Ishikawa (cell line): ENCODE measurements around the gene HMGXB3.

Experiments
- CEBPB ChIP-seq: IDR thresholded peaks from 2 replicates; pipeline ENCODE4 v1.6.1; 2012
- EP300 ChIP-seq: IDR thresholded peaks from 2 replicates; pipeline ENCODE4 v1.6.1; 2012; ENCODE audit warnings: borderline replicate concordance
- RAD21 ChIP-seq: IDR thresholded peaks from 2 replicates; pipeline ENCODE4 v1.6.1; 2012; ENCODE audit warnings: low read depth
- TAF1 ChIP-seq: IDR thresholded peaks from 2 replicates; pipeline ENCODE4 v1.6.1; 2012; ENCODE audit warnings: low read depth, mild to moderate bottlenecking
- TCF12 ChIP-seq: IDR thresholded peaks from 2 replicates; pipeline ENCODE4 v1.6.1; 2012; ENCODE audit warnings: low read depth
- YY1 ChIP-seq: IDR thresholded peaks from 2 replicates; pipeline ENCODE4 v1.6.1; 2012; ENCODE audit warnings: low read depth

DNA sequence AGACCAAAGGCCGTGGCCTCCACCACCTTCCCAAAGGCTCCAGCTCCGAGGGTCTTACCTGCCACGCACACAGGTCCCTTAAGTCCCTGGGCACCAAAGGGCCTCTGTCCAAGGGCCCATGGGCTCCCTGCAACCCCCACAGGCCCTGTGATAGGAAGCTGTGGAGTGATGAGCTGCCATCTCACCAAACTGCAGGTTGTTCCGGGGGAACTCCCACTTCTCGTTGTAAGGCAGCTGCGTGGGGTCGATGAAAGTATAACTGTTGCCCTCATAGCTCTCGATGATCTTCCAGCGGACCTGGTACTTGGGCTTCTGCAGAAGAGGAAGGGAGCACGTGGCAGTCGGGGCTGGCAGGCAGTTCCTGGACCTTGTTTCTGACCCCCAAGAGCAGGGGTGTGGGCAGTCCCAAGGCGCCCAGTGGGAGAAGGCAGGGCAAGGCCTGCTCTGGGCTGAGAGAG, 61.0 kb downstream of the HMGXB3 start:
- no peak for TF ChIP-seq CEBPB
- TF ChIP-seq EP300: no peak
- TF ChIP-seq TCF12: no peak
- TF ChIP-seq YY1: no peak
- TF ChIP-seq TAF1: no peak
- TF ChIP-seq RAD21: no peak
